Embryonic facial prominence (tissue), 1 donor: ENCODE measurements around the gene GRB10.

Source experiments
- DNase-seq: peaks from one replicate; pipeline ENCODE4 v3.0.0-alpha.2; 2016; ENCODE audit errors: extremely low spot score

Gene GRB10

DNA sequence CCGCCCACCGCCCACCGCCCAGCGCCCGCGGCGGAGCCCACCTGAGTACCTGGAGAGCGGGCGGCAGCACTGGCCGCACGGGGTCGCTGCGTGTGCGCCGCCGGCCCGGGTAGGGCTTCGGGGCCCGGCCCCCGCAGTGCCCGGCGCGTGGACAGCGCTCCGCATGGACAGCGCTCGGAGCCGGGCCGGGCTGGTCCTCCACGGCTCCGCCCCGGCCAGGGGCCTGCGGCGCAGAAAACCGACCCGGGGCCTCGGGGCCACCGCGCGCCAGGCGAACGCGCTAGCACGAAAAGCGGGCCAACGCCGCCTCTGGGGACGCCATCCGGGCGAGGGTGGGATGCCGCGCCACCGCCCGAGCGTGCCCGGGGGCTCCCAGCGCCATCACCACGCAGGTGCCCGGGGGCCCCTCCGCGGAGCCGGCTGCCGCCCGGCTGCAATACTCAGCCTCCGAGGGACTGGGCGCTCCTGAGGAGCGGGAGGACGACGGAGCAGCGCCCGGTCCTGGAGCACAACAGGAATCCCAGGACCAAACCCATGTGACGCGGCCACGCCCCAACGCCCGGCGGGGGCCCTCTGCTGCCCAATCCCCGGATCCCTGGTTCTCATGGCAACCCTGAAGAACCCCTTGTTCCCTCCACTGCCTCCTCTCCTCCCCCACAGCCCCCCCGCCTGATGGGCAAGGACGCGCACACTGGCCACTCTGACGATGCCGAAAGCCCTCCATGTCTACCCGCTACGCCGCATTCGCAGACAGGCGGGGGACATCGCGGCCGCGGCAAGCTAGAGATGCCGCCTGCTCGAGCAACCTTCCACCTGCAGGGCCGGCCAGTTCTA, at the start of gene GRB10:
Gene GRB10, minus strand, starts transcription at position 522 of the 834 bp plus-strand sequence. CDS start 50,574 bp downstream, outside the sequence.
- DNase-seq = no peak

DNA sequence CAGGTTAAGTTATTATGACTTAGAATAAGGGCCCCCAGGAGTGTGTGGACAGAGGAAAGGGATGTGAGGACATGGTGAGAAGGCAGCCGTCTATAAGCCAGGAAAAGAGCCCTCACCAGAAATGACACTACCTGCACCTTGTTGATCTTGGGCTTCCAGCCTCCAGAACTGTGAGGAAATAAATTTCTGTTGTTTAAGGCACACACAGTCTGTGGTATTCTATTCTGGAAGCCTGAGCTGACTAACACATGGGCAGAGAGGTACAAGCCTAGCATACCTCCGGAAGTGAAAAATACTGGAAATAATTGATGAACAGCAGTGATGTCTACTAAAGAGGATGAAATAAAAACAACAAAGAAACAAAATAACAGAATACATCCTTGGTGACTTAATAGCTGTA, 46.1 kb upstream of the GRB10 start:
- no peak for DNase-seq

GRCh38 chr7:50828116-50828515, 45.4 kb upstream of the GRB10 start:
- no peak for DNase-seq

- no peak for DNase-seq
Observed at GRCh38 chr7:50827281-50827680, 44.6 kb upstream of the GRB10 start.

- no peak for DNase-seq
Observed at GRCh38 chr7:50826371-50827172, 43.9 kb upstream of the GRB10 start.

GRCh38 chr7:50825465-50825864, 42.8 kb upstream of the GRB10 start:
- DNase-seq = no peak

- no peak for DNase-seq
Observed at GRCh38 chr7:50824882-50825281, 42.2 kb upstream of the GRB10 start.

DNA sequence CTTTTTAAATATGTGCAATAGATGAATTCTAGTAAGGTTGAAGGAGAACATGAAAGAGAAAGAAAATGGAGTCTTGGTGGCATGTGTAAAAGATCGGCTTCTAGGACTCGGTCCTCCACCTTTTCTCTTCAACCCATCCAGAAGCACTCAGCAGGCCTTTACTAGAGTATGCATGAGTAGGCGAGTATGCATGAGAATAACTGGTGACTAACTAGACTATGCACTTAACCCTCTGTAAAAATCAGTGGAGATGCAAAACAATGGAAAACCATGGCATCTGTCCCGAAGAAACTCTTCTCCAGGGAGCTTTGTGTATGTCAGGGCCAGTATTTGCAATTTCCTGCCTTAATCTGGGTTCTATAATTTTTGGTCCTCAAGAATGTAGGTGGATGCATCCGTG, 40.0 kb upstream of the GRB10 start:
- DNase-seq = no peak

DNA sequence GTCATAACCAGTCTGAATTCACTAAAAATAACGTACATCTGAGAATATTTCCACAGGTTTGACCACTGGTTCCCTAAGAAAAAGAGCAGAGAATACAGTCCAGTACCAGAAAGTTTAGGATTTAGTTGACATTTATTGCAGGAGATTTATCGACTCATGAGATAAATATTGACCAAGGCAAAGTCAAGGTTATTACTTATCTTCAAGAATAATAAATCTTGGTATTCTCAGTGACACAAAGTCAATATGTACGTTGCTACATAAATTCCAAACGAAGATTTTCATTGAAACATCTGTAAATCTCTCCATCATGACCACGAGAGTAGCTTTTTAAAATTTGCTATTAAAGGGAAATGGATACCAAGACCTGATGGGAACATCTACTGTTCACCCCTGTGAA, 39.4 kb upstream of the GRB10 start:
- no peak for DNase-seq

DNA sequence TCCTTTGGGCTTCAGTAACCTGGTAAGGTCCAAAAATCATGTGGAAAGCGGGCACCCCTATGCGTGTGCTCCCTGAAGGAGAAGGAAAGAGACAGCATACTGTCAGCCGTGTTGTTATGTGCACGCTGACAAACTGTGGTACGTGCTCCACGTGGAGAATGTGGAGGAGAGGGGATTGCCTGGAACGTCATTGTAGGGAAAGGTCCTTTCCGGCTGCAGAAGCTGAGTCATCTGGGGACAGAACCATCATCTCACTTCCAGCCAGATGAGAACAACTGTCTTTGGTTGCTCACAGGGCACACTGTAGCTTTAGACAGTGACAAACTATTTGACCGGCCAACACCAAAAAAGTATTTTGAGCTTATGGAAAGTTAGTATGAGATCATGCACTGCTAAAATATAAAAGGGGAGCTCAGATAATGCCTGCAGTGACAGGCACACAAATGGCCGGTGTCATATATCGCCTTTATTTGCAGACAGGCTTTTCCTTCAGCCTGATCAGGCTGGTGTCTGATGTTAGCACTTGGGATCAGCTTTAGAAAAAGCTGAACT, 38.8 kb upstream of the GRB10 start:
- DNase-seq = no peak

DNA sequence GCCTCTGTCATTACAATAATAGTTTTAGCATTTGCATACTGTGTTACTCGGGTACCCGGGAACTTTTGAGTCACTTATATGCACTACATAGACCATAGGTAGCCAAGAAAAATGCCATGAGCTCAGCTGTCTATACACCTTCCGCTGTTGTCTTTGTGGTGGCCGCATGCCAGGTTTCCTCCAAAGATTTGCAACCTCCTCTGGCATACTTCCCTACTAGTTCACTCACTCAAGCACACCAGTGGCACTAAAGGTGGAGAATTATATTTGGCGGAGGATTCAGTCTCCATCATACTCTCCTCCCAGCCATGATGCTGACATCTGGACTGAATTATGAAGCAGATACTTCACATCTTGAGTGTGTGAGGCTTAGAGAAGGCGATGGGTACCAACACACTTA, 35.6 kb upstream of the GRB10 start:
- no peak for DNase-seq

- no peak for DNase-seq
Observed at GRCh38 chr7:50817561-50817960, 34.9 kb upstream of the GRB10 start.

DNA sequence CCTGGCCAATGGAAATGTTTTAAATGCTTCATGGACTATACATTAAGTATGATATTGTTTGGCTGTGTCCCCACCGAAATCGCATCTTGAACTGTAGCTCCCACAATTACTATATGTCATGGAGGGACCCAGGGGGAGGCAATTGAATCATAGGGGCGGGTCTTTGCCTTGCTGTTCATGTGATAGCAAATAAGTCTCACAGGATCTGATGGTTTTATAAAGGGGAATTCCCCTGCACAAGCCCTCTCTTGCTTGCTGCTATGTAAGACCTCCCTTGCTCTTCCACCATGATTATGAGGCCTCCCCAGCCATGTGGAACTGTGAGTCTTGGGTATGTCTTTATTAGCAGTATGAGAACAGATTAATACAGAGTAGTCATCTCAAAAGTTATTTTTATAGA, 32.4 kb upstream of the GRB10 start:
- no peak for DNase-seq

DNA sequence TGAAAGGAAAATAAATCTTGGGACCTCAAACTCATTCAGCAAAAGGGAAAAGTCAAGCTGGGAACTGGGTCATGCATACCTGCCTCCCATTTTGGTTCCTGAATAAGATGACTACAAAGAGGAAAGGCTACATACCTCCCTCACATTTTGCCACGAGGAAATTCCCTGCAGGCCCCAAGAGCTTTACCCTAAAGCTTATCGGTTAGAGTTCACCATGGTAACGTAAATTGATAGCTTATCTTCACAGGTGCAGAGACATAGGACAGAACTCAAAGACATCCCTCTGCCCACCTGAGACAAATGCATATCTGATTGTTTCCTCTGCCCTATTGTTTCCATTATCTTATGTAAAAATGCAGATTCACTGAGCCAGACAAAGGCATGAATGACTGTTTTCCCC, 31.5 kb upstream of the GRB10 start:
- no peak for DNase-seq

- DNase-seq = no peak
Observed at GRCh38 chr7:50812841-50813475, 30.3 kb upstream of the GRB10 start.

DNA sequence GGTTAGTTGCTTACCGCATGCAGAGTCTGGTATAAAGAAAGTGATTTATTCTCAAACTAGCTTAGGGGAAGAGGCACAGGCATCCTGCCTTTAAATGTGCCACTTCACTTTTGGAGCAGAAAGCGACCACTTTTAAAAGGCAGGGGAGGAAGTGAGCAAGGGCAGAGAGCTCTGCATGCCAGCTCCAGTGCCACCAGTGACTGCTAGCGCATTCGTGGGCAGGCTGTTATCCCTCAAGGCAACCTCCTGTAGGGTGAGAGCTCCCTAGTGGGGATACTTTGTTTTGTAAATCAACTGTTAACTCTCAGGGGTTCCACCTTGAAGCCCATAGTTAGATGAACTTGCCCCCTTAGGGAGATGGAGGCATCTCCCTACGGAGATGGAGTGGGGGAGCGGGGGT, 29.4 kb upstream of the GRB10 start:
- DNase-seq = no peak

DNA sequence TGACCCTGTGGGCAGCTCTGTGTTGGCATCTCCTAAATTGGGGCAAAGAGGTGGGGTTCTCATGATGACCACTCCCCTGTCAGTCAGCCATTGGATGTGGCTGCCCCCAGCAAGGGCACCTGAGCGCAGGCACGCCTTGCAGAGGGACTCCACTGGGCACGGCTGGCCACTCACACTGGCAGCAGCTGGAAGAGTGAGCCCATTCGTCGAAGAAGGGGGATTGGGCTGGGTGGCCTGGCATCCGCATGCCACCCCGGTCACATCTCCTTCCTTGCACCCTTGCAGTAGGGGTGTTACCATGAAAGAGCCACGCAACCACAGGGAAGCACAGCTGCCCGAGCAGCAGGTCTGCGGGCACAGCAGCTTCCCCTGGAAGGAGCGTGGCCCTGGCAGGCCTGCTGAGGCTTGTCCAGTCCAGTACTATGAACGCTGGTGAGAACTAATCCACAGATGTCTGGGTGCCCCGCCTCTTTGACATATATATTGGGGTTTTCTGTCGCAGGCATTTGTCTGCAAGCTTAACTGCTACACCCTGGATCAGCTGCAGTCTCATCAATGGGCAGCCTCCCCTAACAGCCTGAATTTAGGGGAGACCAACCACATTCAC, 25.7 kb upstream of the GRB10 start:
- DNase-seq = no peak

DNA sequence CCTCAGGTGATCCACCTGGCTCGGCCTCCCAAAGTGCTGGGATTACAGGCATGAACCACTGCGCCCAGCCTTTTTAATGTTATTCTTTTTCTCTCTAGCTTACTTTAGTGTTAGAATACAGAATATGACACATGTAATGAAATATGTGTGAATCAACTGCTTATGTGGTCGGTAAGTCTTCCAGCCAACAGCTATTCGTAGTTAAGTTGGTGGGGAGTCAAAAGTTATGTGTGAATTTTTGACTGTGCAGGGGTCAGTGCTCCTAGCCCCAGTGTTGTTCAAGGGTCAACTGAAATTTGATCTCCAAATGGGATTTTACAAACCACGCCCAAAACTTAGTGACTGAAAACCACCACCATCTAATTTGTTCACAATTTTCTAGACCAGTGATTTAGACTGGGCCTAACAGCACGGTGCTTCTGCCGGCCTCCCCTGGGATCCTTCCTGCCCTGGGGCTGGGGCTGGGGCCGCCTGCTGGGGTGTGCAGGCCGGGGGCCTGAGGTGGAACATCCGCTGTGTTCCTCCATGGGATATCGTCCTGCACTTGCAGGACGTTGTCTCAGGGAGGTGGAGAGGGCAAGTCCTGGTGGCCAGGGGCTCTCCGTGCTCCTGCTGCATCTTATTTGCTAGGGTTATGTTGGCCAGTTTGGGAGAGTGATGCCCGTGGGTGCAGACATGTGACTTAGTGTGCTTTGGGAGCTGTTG, 24.5 kb upstream of the GRB10 start:
- no peak for DNase-seq

- DNase-seq = no peak
Observed at GRCh38 chr7:50806143-50806542, 23.4 kb upstream of the GRB10 start.

DNA sequence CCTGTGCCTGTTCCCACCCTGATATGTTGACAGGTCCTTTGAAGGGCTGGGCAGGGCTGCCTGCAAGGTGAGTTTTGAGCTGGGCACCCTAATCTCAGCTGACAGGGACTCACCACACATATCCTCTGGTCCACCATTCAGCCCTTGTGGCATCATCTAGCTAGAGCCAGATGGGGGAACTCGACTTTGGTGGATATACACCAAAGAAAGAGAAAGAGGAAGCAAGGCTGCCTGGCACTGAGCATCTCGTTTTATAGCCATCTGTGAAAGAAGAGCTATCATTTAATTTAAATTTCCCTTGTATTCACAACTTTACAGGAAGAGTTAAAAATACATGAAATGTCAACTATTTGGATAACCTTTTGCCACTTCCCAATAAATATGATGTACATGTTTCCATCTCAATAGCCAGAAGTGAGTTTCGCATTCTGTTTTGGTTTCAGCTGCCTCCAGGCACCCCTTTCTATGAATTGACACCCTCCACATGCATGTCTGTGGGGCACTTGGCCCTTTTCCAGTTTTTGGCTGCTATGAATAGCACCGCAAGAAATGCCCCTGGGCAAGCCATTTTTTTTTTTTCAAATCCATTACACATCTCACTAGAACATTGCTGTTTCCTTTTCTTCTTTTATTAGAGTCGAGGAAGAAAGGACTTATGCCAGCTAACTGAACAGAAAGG, 22.9 kb upstream of the GRB10 start:
- DNase-seq = no peak
